GM12874 (cell line): ENCODE data around the gene TFPT.

Experiments
- TF ChIP-seq, protein P1 (sequence below): IDR thresholded peaks from 2 replicates; pipeline ENCODE4 v1.5.1; 2011; ENCODE audit warnings: low read depth, mild to moderate bottlenecking, control low read depth, low read length, moderate library complexity; ENCODE audit not compliant: insufficient read depth

The TFPT gene, protein sequence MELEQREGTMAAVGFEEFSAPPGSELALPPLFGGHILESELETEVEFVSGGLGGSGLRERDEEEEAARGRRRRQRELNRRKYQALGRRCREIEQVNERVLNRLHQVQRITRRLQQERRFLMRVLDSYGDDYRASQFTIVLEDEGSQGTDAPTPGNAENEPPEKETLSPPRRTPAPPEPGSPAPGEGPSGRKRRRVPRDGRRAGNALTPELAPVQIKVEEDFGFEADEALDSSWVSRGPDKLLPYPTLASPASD

GRCh38 chr19:54115109-54116063 is at the start of gene TFPT, which contains the start of gene PRPF31:
Gene TFPT (minus strand): TSS chr19:54115657. CDS start chr19:54115269, 388 bp downstream.
Gene PRPF31 (plus strand): TSS chr19:54115754. CDS start chr19:54118279, 2,525 bp downstream.
- TF ChIP-seq, protein P1, sequence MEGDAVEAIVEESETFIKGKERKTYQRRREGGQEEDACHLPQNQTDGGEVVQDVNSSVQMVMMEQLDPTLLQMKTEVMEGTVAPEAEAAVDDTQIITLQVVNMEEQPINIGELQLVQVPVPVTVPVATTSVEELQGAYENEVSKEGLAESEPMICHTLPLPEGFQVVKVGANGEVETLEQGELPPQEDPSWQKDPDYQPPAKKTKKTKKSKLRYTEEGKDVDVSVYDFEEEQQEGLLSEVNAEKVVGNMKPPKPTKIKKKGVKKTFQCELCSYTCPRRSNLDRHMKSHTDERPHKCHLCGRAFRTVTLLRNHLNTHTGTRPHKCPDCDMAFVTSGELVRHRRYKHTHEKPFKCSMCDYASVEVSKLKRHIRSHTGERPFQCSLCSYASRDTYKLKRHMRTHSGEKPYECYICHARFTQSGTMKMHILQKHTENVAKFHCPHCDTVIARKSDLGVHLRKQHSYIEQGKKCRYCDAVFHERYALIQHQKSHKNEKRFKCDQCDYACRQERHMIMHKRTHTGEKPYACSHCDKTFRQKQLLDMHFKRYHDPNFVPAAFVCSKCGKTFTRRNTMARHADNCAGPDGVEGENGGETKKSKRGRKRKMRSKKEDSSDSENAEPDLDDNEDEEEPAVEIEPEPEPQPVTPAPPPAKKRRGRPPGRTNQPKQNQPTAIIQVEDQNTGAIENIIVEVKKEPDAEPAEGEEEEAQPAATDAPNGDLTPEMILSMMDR, result no peak

GRCh38 chr19:54165222-54165621 is 49.8 kb upstream of the TFPT start:
- TF ChIP-seq, protein P1, result no peak

DNA sequence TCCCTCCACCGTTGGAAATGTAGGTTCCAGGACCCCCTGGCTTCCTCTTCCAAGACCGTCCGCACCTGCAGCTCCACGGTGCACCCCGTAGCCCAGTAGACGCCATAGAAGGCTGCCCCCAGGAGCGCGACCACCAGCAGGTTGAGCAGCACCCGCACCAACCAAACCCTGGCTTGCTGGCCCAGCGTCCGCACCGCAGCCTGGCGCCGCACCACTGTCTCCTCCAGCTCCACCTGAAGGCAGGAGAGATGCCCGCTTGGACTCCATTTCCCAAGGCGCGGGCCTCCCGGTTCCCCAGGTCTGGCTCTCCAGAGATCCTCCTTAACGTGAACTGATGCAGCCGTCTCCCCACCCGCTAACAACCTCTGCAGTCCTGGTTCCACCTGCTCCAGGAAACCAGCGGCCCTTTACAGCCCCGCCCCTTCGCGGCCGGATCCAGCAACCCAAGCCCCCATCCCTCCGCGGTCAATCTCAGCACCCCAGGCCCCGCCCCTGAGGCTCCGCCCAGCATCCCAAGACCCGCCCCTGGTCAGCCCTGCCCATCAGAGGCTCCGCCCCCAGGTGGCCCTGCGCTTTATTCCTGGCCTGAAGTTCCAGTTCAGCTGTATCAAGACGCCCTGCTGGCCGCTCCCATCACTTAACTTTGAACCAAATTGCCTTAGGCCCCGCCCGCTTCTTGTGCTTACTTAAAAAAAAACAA is 49.1 kb upstream of the TFPT start:
- TF ChIP-seq, protein P1, result no peak

- TF ChIP-seq, protein P1, result no peak
Measured at GRCh38 chr19:54162884-54163283, 47.4 kb upstream of the TFPT start.

GRCh38 chr19:54162241-54162805 is 46.9 kb upstream of the TFPT start:
- TF ChIP-seq, protein P1, result no peak

DNA sequence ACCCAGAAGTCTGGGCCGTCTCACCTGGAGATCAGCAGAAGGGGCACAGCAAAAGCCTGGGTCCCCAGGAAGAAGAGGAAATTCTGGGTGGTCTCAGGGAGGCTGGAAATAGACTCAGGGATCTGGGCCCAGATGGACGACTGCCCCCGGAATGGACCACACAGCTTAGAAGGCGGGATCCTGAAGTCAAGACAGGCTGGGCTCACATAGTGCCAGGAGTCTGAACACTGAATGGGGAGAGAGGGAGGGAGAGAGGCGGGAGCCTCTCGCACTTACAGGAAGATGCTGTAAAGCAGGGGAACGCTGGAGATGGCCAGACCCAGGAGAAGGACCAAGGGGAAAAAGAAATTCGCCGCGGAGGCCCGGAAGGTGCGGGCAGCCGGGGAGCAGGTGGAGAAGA is 45.4 kb upstream of the TFPT start:
- TF ChIP-seq, protein P1, result no peak

DNA sequence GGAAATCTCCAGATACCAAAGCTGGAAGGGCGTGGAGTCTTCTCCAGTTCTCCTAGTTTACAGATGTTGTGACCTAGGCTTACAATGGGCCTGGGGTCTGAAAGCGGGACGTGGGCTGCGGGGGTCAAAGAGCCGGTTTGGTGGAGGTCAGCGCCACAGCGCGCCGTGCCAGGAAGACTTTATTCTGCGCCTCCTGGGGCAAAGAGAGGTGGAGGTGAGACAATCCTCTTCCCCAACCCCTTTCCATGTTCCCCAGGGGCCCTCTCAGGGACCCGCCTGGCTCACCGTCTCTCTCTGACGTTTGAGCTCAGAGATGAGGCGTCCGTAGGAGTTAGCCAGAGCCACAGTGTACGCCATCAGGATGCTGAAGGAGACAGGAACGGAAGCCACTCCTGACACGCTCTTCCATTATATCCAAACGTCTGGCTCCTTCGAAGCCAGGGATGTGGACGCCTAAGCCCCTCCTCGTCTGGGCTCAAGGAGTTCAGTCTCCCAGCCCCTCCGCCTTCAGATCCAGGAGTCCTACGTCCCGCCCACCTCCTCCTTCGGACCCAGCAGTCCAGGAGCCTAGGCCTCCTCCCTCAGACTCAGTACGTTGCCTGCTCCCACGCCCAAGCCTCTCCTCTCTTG is 44.8 kb upstream of the TFPT start:
- TF ChIP-seq, protein P1, result no peak
